ENCODE measurements around the gene PPP1R36. TPM values are rescaled to one million over a fixed set of nuclear protein-coding genes. Genes with fewer than 3 reads are reported as not detected.
"Not testable (repeated sequence)": the region's sequence is repeated elsewhere in the genome, so short reads cannot be mapped to it uniquely, and the experiment has no call there.

PPP1R36 gene
- polyA plus RNA-seq, 1 donor from 2014 or later: not detected

GRCh38 chr14:64541261-64541971, 8.3 kb upstream of the PPP1R36 start:
- Mint-ChIP-seq H3K27me3 (peaks cover 11% of the 10 kb centered on the region), H3K9me3 (peaks cover 0 to 2% (median 0%) of the 10 kb centered on the region in 3 donors), H3K4me1 (peaks cover 12 to 17% (median 17%) of the 10 kb centered on the region in 3 donors), H3K4me3 (peak overlapping the region; percentile 90 to 99 (median 96)), H3K36me3 (no peaks in the 10 kb centered on the region), H3K27ac (peak overlapping the region in 2 of 3 donors; percentile 39 to 96)

- Mint-ChIP-seq H3K36me3 (no peaks in the 10 kb centered on the region), H3K27ac (peak overlapping the region; percentile 24 to 64 (median 39)), H3K27me3 (peaks cover 11% of the 10 kb centered on the region), H3K4me1 (peaks cover 12 to 17% (median 17%) of the 10 kb centered on the region in 3 donors), H3K4me3 (peak overlapping the region; percentile 39 to 94 (median 91)), H3K9me3 (peaks cover 0 to 2% (median 0%) of the 10 kb centered on the region in 3 donors)
Observed at GRCh38 chr14:64541972-64542835, 7.6 kb upstream of the PPP1R36 start.

GRCh38 chr14:64542836-64543201, 6.9 kb upstream of the PPP1R36 start:
- peak overlapping the region; percentile 39 to 94 (median 91) for H3K4me3 Mint-ChIP-seq
- peaks cover 12 to 17% (median 17%) of the 10 kb centered on the region in 3 donors for H3K4me1 Mint-ChIP-seq
- H3K27ac Mint-ChIP-seq: peak overlapping the region in 1 of 3 donors; percentile 39
- H3K36me3 Mint-ChIP-seq: no peaks in the 10 kb centered on the region
- peaks cover 11% of the 10 kb centered on the region for H3K27me3 Mint-ChIP-seq
- H3K9me3 Mint-ChIP-seq: peaks cover 0 to 2% (median 0%) of the 10 kb centered on the region in 3 donors

- peaks cover 16% of the 10 kb centered on the region for H3K27me3 Mint-ChIP-seq
- H3K36me3 Mint-ChIP-seq: no peaks in the 10 kb centered on the region
- H3K4me3 Mint-ChIP-seq: no peak overlapping the region
- peaks cover 8 to 18% (median 13%) of the 10 kb centered on the region in 3 donors for H3K4me1 Mint-ChIP-seq
- no peak overlapping the region for H3K27ac Mint-ChIP-seq
- peaks cover 0 to 2% (median 0%) of the 10 kb centered on the region in 3 donors for H3K9me3 Mint-ChIP-seq
Observed at GRCh38 chr14:64544607-64545312, 5.0 kb upstream of the PPP1R36 start.

GRCh38 chr14:64549016-64549415, 745 bp upstream of the PPP1R36 start:
- Mint-ChIP-seq H3K36me3 (no peaks in the 10 kb centered on the region), H3K4me3 (peak overlapping the region in 1 of 4 donors; percentile 65), H3K27me3 (peaks cover 13% of the 10 kb centered on the region), H3K9me3 (no peaks in the 10 kb centered on the region), H3K4me1 (peaks cover 0 to 7% (median 5%) of the 10 kb centered on the region in 3 donors), H3K27ac (peak overlapping the region in 1 of 3 donors; percentile 44)

GRCh38 chr14:64550621-64551333, 1.0 kb downstream of the PPP1R36 start:
- H3K27ac Mint-ChIP-seq: no peak overlapping the region

GRCh38 chr14:64554556-64554955, 4.8 kb downstream of the PPP1R36 start:
- peaks cover 4% of the 10 kb centered on the region for H3K27me3 Mint-ChIP-seq
- no peaks in the 10 kb centered on the region for H3K36me3 Mint-ChIP-seq
- H3K27ac Mint-ChIP-seq: no peak overlapping the region
- H3K4me3 Mint-ChIP-seq: no peak overlapping the region
- H3K9me3 Mint-ChIP-seq: no peaks in the 10 kb centered on the region
- H3K4me1 Mint-ChIP-seq: peaks cover 0 to 5% (median under 1%) of the 10 kb centered on the region in 3 donors

More at GRCh38 chr14:64550621-64551333, 1.0 kb downstream of the PPP1R36 start:
- Mint-ChIP-seq H3K9me3 (no peaks in the 10 kb centered on the region), H3K36me3 (no peaks in the 10 kb centered on the region), H3K4me1 (peaks cover 0 to 7% (median 5%) of the 10 kb centered on the region in 3 donors), H3K4me3 (peak overlapping the region in 2 of 4 donors; percentile 73 to 93), H3K27me3 (peaks cover 13% of the 10 kb centered on the region)

- Mint-ChIP-seq H3K27ac (no peak overlapping the region), H3K4me1 (no peaks in the 10 kb centered on the region), H3K36me3 (no peaks in the 10 kb centered on the region), H3K4me3 (no peak overlapping the region), H3K27me3 (no peaks in the 10 kb centered on the region), H3K9me3 (no peaks in the 10 kb centered on the region)
Observed at GRCh38 chr14:64556526-64556925, 6.8 kb downstream of the PPP1R36 start.

GRCh38 chr14:64558216-64558615, 8.5 kb downstream of the PPP1R36 start:
- not testable (repeated sequence) for H3K27ac Mint-ChIP-seq, H3K4me1 Mint-ChIP-seq, H3K36me3 Mint-ChIP-seq, H3K27me3 Mint-ChIP-seq, H3K4me3 Mint-ChIP-seq, H3K9me3 Mint-ChIP-seq

- Mint-ChIP-seq H3K36me3 (no peaks in the 10 kb centered on the region), H3K4me1 (peaks cover 0 to 2% (median 0%) of the 10 kb centered on the region in 3 donors), H3K4me3 (no peak overlapping the region), H3K27ac (no peak overlapping the region), H3K27me3 (peaks cover 8% of the 10 kb centered on the region), H3K9me3 (no peaks in the 10 kb centered on the region)
Observed at GRCh38 chr14:64561631-64562030, 11.9 kb downstream of the PPP1R36 start.

GRCh38 chr14:64562436-64562835, 12.7 kb downstream of the PPP1R36 start:
- H3K9me3 Mint-ChIP-seq: no peaks in the 10 kb centered on the region
- peaks cover 9% of the 10 kb centered on the region for H3K27me3 Mint-ChIP-seq
- no peak overlapping the region for H3K4me3 Mint-ChIP-seq
- H3K4me1 Mint-ChIP-seq: peaks cover 0 to 3% (median 2%) of the 10 kb centered on the region in 3 donors
- H3K27ac Mint-ChIP-seq: no peak overlapping the region
- no peaks in the 10 kb centered on the region for H3K36me3 Mint-ChIP-seq

- Mint-ChIP-seq H3K9me3 (no peaks in the 10 kb centered on the region), H3K27me3 (peaks cover 9% of the 10 kb centered on the region), H3K27ac (no peak overlapping the region), H3K4me1 (peaks cover 0 to 4% (median 2%) of the 10 kb centered on the region in 3 donors), H3K4me3 (no peak overlapping the region), H3K36me3 (no peaks in the 10 kb centered on the region)
Observed at GRCh38 chr14:64563696-64564095, 13.9 kb downstream of the PPP1R36 start.

GRCh38 chr14:64566651-64567122, 16.9 kb downstream of the PPP1R36 start:
- H3K9me3 Mint-ChIP-seq: no peaks in the 10 kb centered on the region
- peaks cover 9% of the 10 kb centered on the region for H3K27me3 Mint-ChIP-seq
- H3K4me3 Mint-ChIP-seq: no peak overlapping the region
- H3K36me3 Mint-ChIP-seq: no peaks in the 10 kb centered on the region
- H3K4me1 Mint-ChIP-seq: peaks cover 0 to 4% (median 2%) of the 10 kb centered on the region in 3 donors
- no peak overlapping the region for H3K27ac Mint-ChIP-seq

- Mint-ChIP-seq H3K27me3 (peaks cover 8% of the 10 kb centered on the region), H3K4me1 (peaks cover 0 to 4% (median 0%) of the 10 kb centered on the region in 3 donors), H3K27ac (no peak overlapping the region)
Observed at GRCh38 chr14:64569138-64569631, 19.4 kb downstream of the PPP1R36 start.

More at GRCh38 chr14:64569138-64569631, 19.4 kb downstream of the PPP1R36 start:
- H3K36me3 Mint-ChIP-seq: no peaks in the 10 kb centered on the region
- no peaks in the 10 kb centered on the region for H3K9me3 Mint-ChIP-seq
- no peak overlapping the region for H3K4me3 Mint-ChIP-seq
